DOHH2 (cell line): ENCODE results near the gene RASGRP2.

ENCODE experiments used
- H3F3A ChIP-seq: fragments of 200-600 bp; sonication (generic), shearing (Covaris generic); 2 replicates; pipeline ENCODE4 v1.6.0; 2016; ENCODE audit warnings: antibody characterized with exemption, mild to moderate bottlenecking; ENCODE audit not compliant: control insufficient read depth, insufficient read depth
- H3K27ac ChIP-seq: fragments of 200-600 bp; sonication (generic); 2 replicates; pipeline ENCODE4 v1.5.1; 2014; ENCODE audit warnings: low read depth, mild to moderate bottlenecking, low read length, moderate library complexity
- H3K27me3 ChIP-seq: fragments of 200-600 bp; sonication (generic); 2 replicates; pipeline ENCODE4 v1.6.1; 2014; ENCODE audit warnings: mild to moderate bottlenecking, low read length, mixed read lengths; ENCODE audit not compliant: control insufficient read depth
- H3K36me3 ChIP-seq: fragments of 200-600 bp; sonication (generic); 2 replicates; pipeline ENCODE4 v1.6.1; 2014; ENCODE audit warnings: mild to moderate bottlenecking, low read length, moderate library complexity, mixed read lengths; ENCODE audit not compliant: control insufficient read depth
- H3K4me1 ChIP-seq: fragments of 200-600 bp; sonication (generic); 2 replicates; pipeline ENCODE4 v1.6.1; 2014; ENCODE audit warnings: mild to moderate bottlenecking, low read length, mixed read lengths; ENCODE audit not compliant: control insufficient read depth
- H3K4me2 ChIP-seq: fragments of 200-600 bp; sonication (generic); 2 replicates; pipeline ENCODE4 v1.6.0; 2014; ENCODE audit warnings: mild to moderate bottlenecking, low read length, moderate library complexity
- H3K4me3 ChIP-seq: fragments of 200-600 bp; sonication (generic); 2 replicates; pipeline ENCODE4 v1.5.1; 2014; ENCODE audit warnings: mild to moderate bottlenecking, low read length, mixed read lengths
- H3K79me2 ChIP-seq: fragments of 200-600 bp; sonication (generic); 2 replicates; pipeline ENCODE4 v1.6.1; 2014; ENCODE audit warnings: mild to moderate bottlenecking, low read length, mixed read lengths; ENCODE audit not compliant: control insufficient read depth
- H3K9me2 ChIP-seq: fragments of 200-600 bp; sonication (generic); replicated peaks from 2 replicates; pipeline ENCODE4 v1.6.1; 2014; ENCODE audit warnings: mild to moderate bottlenecking, low read length, mixed read lengths; ENCODE audit not compliant: control insufficient read depth
- H3K9me3 ChIP-seq: fragments of 200-600 bp; sonication (generic); 2 replicates; pipeline ENCODE4 v1.6.1; 2014; ENCODE audit warnings: antibody characterized with exemption, low read length, mixed read lengths; ENCODE audit not compliant: control insufficient read depth, insufficient read depth
- H4K20me1 ChIP-seq: fragments of 200-600 bp; sonication (generic); 2 replicates; pipeline ENCODE4 v1.6.0; 2014; ENCODE audit warnings: low read depth, mild to moderate bottlenecking, antibody characterized with exemption, low read length, moderate library complexity; ENCODE audit not compliant: control insufficient read depth, insufficient read depth
- CTCF ChIP-seq: fragments of 200-600 bp; sonication (generic); IDR thresholded peaks from one replicate; pipeline ENCODE4 v1.5.1; 2014; ENCODE audit warnings: antibody characterized with exemption, mild to moderate bottlenecking, low read depth, low read length; ENCODE audit not compliant: poor library complexity, severe bottlenecking
- EZH2phosphoT487 ChIP-seq: fragments of 200-600 bp; sonication (generic); IDR thresholded peaks from 2 replicates; pipeline ENCODE4 v1.6.1; 2017; ENCODE audit warnings: borderline replicate concordance, mild to moderate bottlenecking, antibody characterized with exemption, low read length, moderate library complexity, mixed read lengths

The RASGRP2 gene

GRCh38 chr11:64721359-64721699 lies 22.6 kb downstream of the RASGRP2 start:
- no peaks in the 10 kb centered on the region for H4K20me1 ChIP-seq
- H3K9me2 ChIP-seq: no peaks in the 10 kb centered on the region
- H3K27me3 ChIP-seq: peaks cover 60% of the 10 kb centered on the region
- H3K79me2 ChIP-seq: no peaks in the 10 kb centered on the region
- H3K36me3 ChIP-seq: no peaks in the 10 kb centered on the region
- H3K27ac ChIP-seq: no peak overlapping the region
- H3K4me3 ChIP-seq: no peak overlapping the region
- no peak overlapping the region for H3K4me2 ChIP-seq
- H3F3A ChIP-seq: no peaks in the 10 kb centered on the region
- no peaks in the 10 kb centered on the region for H3K9me3 ChIP-seq
- H3K4me1 ChIP-seq: peaks cover 13% of the 10 kb centered on the region
- TF ChIP-seq EZH2phosphoT487: no peak
- no peak for TF ChIP-seq CTCF

- TF ChIP-seq EZH2phosphoT487: no peak
- no peak for TF ChIP-seq CTCF
- Histone ChIP-seq H3K36me3 (no peaks in the 10 kb centered on the region), H3K4me3 (no peak overlapping the region), H3K9me3 (no peaks in the 10 kb centered on the region), H3K4me2 (no peak overlapping the region), H3K79me2 (no peaks in the 10 kb centered on the region), H4K20me1 (no peaks in the 10 kb centered on the region), H3K27me3 (peaks cover 65% of the 10 kb centered on the region), H3F3A (no peaks in the 10 kb centered on the region), H3K27ac (no peak overlapping the region), H3K4me1 (peaks cover 13% of the 10 kb centered on the region), H3K9me2 (no peaks in the 10 kb centered on the region)
These were observed 23.1 kb downstream of the RASGRP2 start for GRCh38 chr11:64720640-64721358.

- no peak overlapping the region for H3K4me2 ChIP-seq
- H3F3A ChIP-seq: 0 out of 2 replicates have a peak, but pooled peaks cover 1% of the 10 kb centered on the region
- no peak overlapping the region for H3K4me3 ChIP-seq
- H4K20me1 ChIP-seq: no peaks in the 10 kb centered on the region
- H3K27me3 ChIP-seq: peaks cover 71% of the 10 kb centered on the region
- no peaks in the 10 kb centered on the region for H3K79me2 ChIP-seq
- no peak for TF ChIP-seq EZH2phosphoT487
- no peak for TF ChIP-seq CTCF
- H3K27ac ChIP-seq: no peak overlapping the region
- peaks cover 20% of the 10 kb centered on the region for H3K4me1 ChIP-seq
- no peaks in the 10 kb centered on the region for H3K36me3 ChIP-seq
- no peaks in the 10 kb centered on the region for H3K9me2 ChIP-seq
- no peaks in the 10 kb centered on the region for H3K9me3 ChIP-seq
These were observed 23.8 kb downstream of the RASGRP2 start for GRCh38 chr11:64720167-64720566.
